NCI-H1105 (cell line): ENCODE data around the gene GTF3C1.
"Not testable (repeated sequence)": the region's sequence is repeated elsewhere in the genome, so short reads cannot be mapped to it uniquely, and the experiment has no call there.

Experiments used
- DNase-seq: peaks from one replicate; lab custom pipeline; 2025; lab: John Stamatoyannopoulos, UW

The GTF3C1 gene

GRCh38 chr16:27441276-27441675 is 108.4 kb downstream of the GTF3C1 start:
- no peak for DNase-seq

- no peak for DNase-seq
Observed at GRCh38 chr16:27439271-27440018, 110.3 kb downstream of the GTF3C1 start.

GRCh38 chr16:27437946-27438345 is 111.8 kb downstream of the GTF3C1 start:
- no peak for DNase-seq

- DNase-seq: no peak
Observed at GRCh38 chr16:27436921-27437650, 112.6 kb downstream of the GTF3C1 start.

- DNase-seq: no peak
Observed at GRCh38 chr16:27436065-27436464, 113.6 kb downstream of the GTF3C1 start.

- not testable (repeated sequence) for DNase-seq
Observed at GRCh38 chr16:27435146-27435545, 114.6 kb downstream of the GTF3C1 start.

GRCh38 chr16:27434141-27435051 is 115.3 kb downstream of the GTF3C1 start:
- DNase-seq: no peak

GRCh38 chr16:27433636-27434035 is 116.1 kb downstream of the GTF3C1 start:
- DNase-seq: no peak

GRCh38 chr16:27433191-27433590 is 116.5 kb downstream of the GTF3C1 start:
- not testable (repeated sequence) for DNase-seq

- DNase-seq: no peak
Observed at GRCh38 chr16:27432558-27432957, 117.2 kb downstream of the GTF3C1 start.

- DNase-seq: no peak
Observed at GRCh38 chr16:27431773-27432532, 117.8 kb downstream of the GTF3C1 start.

- DNase-seq: no peak
Observed at GRCh38 chr16:27430923-27431484, 118.7 kb downstream of the GTF3C1 start.

GRCh38 chr16:27430512-27430911 is 119.2 kb downstream of the GTF3C1 start:
- DNase-seq: no peak

- DNase-seq: no peak
Observed at GRCh38 chr16:27429981-27430441, 119.7 kb downstream of the GTF3C1 start.

GRCh38 chr16:27429330-27429871 is 120.3 kb downstream of the GTF3C1 start:
- no peak for DNase-seq

- no peak for DNase-seq
Observed at GRCh38 chr16:27428026-27428785, 121.5 kb downstream of the GTF3C1 start.

- DNase-seq: no peak
Observed at GRCh38 chr16:27427538-27427937, 122.2 kb downstream of the GTF3C1 start.

- no peak for DNase-seq
Observed at GRCh38 chr16:27426423-27427408, 123.0 kb downstream of the GTF3C1 start.

GRCh38 chr16:27425961-27426360 is 123.8 kb downstream of the GTF3C1 start:
- no peak for DNase-seq
